Measurements from ENCODE around the gene AP3B1.
A peak's percentile ranks its signal among the peaks of the same experiment; 100 is the strongest.

The AP3B1 gene

DNA sequence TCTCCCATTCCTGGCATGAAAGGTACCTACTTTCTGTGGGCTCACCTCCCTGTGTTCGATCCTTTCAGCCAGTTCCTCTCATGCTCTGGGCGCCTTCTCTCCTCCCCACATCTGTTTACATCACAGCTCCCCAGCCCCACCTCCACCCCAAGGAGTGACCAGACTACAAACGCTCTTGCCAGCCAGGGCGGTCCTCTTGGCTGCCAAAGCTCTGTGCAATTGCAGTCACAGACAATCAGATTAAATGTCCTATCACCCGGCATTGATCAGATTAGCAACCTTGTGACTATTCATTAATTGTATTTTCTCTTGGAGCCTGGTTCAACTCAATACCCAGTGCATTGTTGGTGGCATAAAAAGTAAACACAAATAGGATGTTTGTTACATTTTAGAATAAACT is 307.2 kb downstream of the AP3B1 start:
- no peak for ATAC-seq
- Mint-ChIP-seq H3K36me3 (peaks cover 4% of the 10 kb centered on the region), H3K27ac (no peak overlapping the region), H3K9me3 (no peaks in the 10 kb centered on the region), H3K4me1 (no peaks in the 10 kb centered on the region), H3K4me3 (no peak overlapping the region), H3K27me3 (no peaks in the 10 kb centered on the region)

DNA sequence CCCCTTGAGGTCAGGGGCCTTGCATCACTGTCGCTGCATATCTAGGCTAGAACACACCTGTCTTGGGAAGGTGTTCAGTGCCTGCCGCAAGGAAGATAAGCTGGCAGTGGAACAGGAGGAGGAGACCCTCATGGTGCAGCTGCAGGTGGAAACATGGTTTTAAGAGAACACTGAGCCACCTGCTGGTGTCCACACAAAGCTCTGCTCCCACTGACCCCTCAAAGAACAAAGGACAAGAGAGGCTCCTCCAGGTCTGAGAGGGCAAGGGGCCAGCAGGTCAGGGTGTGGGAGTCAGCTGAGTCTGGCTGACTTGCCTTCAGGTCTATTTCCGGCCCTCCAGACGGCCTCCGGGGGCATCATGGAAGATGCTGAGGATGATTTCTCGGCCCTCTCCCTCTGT is 308.2 kb downstream of the AP3B1 start:
- no peaks in the 10 kb centered on the region for H3K27me3 Mint-ChIP-seq
- no peak for ATAC-seq
- no peaks in the 10 kb centered on the region for H3K9me3 Mint-ChIP-seq
- no peaks in the 10 kb centered on the region for H3K4me1 Mint-ChIP-seq
- H3K27ac Mint-ChIP-seq: no peak overlapping the region
- H3K36me3 Mint-ChIP-seq: peaks cover 4% of the 10 kb centered on the region
- H3K4me3 Mint-ChIP-seq: no peak overlapping the region

DNA sequence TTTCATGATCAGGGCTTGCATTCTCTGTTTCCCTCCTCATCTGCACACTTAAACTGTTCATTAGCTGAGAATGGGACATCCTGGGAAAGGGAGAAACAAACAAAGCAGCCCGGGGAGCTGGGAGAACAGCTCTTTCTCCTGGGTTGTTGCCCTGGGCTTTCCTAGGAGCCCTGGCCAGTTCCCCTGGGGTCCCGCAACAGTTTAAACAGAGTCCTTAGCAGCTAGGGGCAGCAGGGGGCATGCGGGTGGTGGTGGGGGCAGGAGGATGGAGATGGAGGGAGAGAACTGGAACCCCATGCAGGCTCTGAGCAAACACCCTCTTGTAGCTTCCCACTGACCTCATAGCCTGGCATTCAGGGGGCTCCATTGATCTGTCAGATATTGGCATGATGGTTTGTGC is 309.3 kb downstream of the AP3B1 start:
- no peaks in the 10 kb centered on the region for H3K4me1 Mint-ChIP-seq
- no peak overlapping the region for H3K27ac Mint-ChIP-seq
- ATAC-seq: no peak
- no peaks in the 10 kb centered on the region for H3K9me3 Mint-ChIP-seq
- no peaks in the 10 kb centered on the region for H3K36me3 Mint-ChIP-seq
- no peak overlapping the region for H3K4me3 Mint-ChIP-seq
- H3K27me3 Mint-ChIP-seq: peaks cover 8% of the 10 kb centered on the region

DNA sequence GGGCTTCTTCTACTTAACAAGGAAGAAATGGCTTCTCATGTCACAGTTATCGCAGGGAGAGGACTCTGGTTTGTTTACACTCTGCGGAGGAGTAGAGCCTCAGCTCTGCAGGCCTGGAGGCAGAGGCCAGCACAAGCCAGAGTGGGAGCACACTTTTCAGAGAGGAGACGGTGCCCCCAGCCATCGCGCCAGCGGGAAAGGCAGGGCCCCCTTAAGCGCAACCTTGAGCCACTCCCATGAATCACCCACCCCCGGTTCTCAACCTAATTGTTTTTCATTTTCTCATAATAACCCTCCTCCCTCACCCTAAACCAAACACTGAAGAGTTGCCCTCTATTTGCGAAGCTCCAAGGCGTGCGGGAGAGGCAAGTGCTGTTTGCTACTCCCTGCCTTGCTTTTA is 309.9 kb downstream of the AP3B1 start:
- no peak overlapping the region for H3K27ac Mint-ChIP-seq
- no peaks in the 10 kb centered on the region for H3K9me3 Mint-ChIP-seq
- H3K36me3 Mint-ChIP-seq: no peaks in the 10 kb centered on the region
- H3K4me1 Mint-ChIP-seq: no peaks in the 10 kb centered on the region
- no peak overlapping the region for H3K4me3 Mint-ChIP-seq
- no peak for ATAC-seq
- H3K27me3 Mint-ChIP-seq: peaks cover 14% of the 10 kb centered on the region

DNA sequence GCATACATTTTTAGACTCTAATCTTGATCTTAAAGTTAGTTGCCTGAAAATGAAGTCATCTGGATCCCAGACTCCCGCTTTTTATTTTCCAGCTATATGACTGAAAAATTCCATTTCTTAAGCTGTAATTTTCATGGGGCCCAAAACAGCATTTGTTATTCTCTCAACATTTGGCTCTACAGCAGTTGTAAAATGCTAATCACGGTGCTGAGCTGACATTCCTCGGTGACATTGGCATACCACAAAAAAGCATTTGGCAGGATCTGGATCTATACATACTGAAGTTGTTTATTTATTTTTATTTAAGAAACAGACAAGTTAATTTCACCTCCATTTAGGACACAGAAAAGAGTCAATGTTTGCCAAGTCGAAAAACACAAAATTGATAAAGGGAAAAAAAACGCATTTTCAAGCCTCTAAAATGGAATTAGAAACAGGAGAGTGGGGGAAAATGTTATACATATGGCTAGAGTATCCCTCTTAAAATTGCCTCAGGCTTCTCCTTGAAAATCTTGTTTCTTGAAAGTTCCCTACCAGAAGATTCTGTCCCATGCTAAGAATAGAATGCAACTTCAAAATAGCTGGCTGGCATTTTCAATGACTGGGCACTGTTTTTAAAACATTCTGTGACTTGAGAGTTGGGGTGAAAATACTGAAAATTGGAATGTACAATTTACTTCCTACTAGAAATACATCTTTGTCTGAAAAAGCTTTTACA is 310.9 kb downstream of the AP3B1 start:
- Mint-ChIP-seq H3K27ac (no peak overlapping the region), H3K4me3 (no peak overlapping the region), H3K27me3 (peaks cover 14% of the 10 kb centered on the region), H3K36me3 (no peaks in the 10 kb centered on the region), H3K9me3 (no peaks in the 10 kb centered on the region), H3K4me1 (no peaks in the 10 kb centered on the region)
- ATAC-seq: no peak

DNA sequence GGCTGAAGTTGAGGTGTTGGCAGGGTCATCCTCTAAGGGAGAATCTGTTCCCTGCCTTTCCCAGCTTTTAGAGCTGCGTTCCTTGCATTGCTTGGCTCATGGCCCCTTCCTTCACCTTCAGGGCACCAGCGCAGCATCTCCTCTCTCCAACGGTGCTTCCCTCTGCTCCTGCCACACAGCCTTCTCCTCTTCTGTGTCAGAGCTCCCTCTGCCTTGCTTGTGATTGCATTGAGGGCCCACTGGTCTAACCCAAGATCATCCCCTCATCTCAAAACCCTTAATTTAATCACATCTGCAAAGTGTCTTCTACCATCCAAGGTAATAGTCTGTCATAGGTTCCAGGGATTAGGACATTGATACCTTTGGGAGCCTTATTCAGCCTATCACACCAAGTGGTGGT is 312.7 kb downstream of the AP3B1 start:
- Mint-ChIP-seq H3K27ac (no peak overlapping the region), H3K4me3 (no peak overlapping the region), H3K9me3 (no peaks in the 10 kb centered on the region), H3K4me1 (no peaks in the 10 kb centered on the region), H3K36me3 (no peaks in the 10 kb centered on the region), H3K27me3 (peaks cover 27% of the 10 kb centered on the region)
- ATAC-seq: no peak

DNA sequence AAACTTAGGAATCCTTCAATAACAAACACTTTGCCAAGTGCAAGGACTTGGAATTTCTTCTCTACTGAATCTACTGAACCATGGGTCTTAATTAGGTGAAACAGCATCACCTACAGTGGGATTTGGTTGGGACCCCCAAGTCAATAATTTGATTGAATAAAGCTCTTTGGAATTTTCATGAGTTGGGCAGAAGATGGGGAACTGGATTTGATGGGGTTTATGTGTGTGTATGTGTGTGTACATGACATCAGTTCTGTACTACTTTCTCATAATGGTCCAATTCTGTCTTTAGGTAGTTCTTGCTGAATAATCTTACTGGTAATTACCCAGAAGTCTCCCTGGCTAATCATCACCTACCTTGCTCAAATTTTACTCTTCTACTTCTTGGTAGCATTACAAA is 319.9 kb downstream of the AP3B1 start:
- Mint-ChIP-seq H3K9me3 (no peaks in the 10 kb centered on the region), H3K36me3 (no peaks in the 10 kb centered on the region), H3K4me1 (peaks cover 16% of the 10 kb centered on the region), H3K27ac (no peak overlapping the region), H3K4me3 (no peak overlapping the region), H3K27me3 (peaks cover 56% of the 10 kb centered on the region)
- no peak for ATAC-seq

DNA sequence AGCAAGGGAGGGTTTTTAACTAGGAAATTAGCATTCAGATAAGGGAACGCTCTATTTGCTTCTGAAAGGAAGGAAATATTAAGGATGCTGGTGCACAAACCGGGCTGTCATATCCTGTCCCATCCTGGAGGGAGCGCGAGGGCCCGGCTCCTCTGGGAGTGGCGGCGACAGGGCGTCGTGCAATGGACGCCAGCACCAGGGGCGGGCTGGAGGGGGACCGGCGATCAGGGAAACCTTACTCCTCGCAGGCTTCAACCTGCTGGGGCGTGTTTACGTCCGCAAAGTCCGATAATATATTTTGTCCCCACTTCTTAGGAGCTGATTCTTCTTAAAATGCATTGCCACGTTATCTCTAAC is 321.3 kb downstream of the AP3B1 start:
- peak overlapping the region; percentile 61 for H3K4me3 Mint-ChIP-seq

DNA sequence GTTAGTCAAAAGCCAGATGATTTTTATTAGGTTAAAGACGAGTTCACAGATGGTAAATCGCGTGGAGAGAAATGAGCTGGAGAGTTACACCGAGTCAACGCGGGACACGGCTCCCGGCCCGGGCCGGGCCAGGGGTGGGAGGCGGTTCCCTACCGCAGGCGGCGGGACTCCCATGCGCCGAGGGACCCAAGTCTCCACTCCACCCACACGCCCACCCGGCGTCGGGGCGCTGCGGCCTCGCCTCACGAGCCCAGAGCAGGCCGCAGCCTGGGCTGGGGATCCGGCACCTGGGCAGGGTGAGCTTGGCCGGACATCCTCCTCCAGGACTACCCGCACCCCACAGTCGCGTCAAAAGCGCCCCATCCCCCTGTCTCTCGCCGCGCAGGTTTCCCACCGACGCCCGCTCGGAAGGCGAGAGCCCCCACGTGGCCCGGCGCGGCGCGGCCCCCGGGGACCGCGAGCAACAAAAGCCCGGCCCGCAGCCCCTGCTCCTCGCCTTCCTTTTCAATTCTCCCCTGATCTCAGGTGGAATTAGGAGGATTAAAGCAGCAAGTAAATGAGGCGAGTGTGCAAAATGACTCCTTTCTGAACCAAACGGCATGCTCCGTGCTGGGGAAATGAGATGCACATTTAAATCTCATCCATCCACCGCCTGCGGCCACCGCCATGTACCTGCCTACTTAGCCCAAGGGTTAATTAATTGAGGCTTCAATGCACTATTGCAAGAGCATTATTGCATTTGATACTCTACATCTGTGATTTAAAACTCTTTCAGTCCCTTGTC is 321.8 kb downstream of the AP3B1 start:
- Mint-ChIP-seq H3K27ac (no peak overlapping the region), H3K4me3 (peak overlapping the region; percentile 61), H3K4me1 (peaks cover 16% of the 10 kb centered on the region), H3K9me3 (no peaks in the 10 kb centered on the region), H3K27me3 (peaks cover 51% of the 10 kb centered on the region), H3K36me3 (no peaks in the 10 kb centered on the region)
- peak; percentile 64 for ATAC-seq

More for the DNA sequence above, 321.3 kb downstream of the AP3B1 start:
- Mint-ChIP-seq H3K9me3 (no peaks in the 10 kb centered on the region), H3K27ac (no peak overlapping the region), H3K36me3 (no peaks in the 10 kb centered on the region), H3K27me3 (peaks cover 56% of the 10 kb centered on the region), H3K4me1 (peaks cover 16% of the 10 kb centered on the region)
- no peak for ATAC-seq

DNA sequence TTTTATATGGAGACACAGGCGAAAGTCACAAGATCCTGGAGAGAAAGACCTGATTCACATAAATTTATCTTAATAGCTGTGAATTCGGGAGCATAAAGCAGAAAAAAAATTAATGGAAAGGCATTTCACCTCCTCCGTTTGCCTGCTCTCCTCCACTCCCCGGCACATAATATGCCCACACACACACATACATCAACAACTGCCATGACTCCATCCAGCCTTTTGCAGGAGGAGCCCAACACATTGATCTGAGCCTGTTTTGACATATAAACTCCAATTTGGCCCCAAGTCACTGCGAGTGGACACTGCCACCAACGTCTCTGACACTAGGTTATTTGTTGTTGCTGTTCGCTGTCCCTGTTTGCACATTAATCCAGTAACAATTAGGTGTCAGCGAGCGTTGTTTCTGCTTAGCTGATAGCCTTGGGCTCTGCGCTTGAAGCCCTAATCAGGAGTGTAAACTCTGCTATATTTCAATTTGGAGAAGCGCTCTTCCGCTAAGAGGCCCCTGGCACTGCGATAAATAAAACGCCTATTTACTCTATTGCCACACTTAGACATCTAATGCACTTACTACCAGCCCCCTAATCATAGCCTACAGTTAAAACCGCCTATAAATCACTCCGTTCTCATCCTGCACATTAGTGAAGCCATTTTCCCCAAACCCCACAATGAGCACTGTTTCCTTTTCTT is 322.6 kb downstream of the AP3B1 start:
- peak overlapping the region; percentile 56 for H3K4me3 Mint-ChIP-seq
- H3K27me3 Mint-ChIP-seq: peaks cover 43% of the 10 kb centered on the region
- ATAC-seq: no peak
- H3K36me3 Mint-ChIP-seq: no peaks in the 10 kb centered on the region
- no peaks in the 10 kb centered on the region for H3K9me3 Mint-ChIP-seq
- peaks cover 16% of the 10 kb centered on the region for H3K4me1 Mint-ChIP-seq
- H3K27ac Mint-ChIP-seq: no peak overlapping the region

DNA sequence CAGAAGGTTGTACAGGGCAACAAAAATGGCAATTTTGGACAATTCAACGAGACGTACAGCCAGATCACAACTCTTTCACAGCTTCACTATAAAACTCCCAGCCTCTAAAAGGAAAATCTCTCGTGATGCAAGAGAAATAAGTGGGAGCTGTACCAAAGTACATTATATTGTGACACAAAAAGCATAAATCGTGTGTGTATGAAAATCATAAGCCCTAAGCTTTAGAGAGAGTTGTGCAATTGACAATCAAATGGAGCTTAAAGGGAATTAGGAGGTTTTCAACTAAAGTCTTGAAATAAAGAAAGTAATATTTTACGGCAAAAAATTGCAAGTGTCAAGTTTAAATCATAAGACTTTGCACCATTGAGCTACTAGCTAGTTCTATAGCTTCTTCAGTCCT is 323.6 kb downstream of the AP3B1 start:
- Mint-ChIP-seq H3K36me3 (no peaks in the 10 kb centered on the region), H3K9me3 (peaks cover 3% of the 10 kb centered on the region), H3K27me3 (peaks cover 33% of the 10 kb centered on the region), H3K4me1 (peaks cover 16% of the 10 kb centered on the region), H3K4me3 (no peak overlapping the region), H3K27ac (no peak overlapping the region)
- ATAC-seq: no peak

DNA sequence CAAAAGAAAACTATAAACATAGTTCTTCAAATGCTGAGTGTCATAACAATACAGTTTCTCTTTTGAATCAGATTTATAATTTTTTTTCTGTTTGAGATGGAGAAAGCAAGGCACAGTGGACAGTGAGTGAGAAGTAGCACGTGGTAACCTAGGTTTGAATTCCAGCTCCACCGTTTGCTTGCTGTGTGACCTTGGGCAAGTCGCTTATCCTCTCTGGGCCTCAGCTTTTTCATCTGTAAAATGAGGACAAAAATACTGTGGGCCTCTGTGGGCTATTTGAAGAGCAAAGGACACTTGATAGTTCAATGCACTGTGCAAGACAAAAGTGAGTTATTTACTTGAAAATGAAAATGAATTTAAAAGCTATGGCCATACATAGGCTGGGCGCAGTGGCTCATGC is 330.7 kb downstream of the AP3B1 start:
- peaks cover 3% of the 10 kb centered on the region for H3K9me3 Mint-ChIP-seq
- no peak overlapping the region for H3K4me3 Mint-ChIP-seq
- no peak overlapping the region for H3K27ac Mint-ChIP-seq
- peaks cover 6% of the 10 kb centered on the region for H3K4me1 Mint-ChIP-seq
- peaks cover 33% of the 10 kb centered on the region for H3K27me3 Mint-ChIP-seq
- no peaks in the 10 kb centered on the region for H3K36me3 Mint-ChIP-seq
- no peak for ATAC-seq

DNA sequence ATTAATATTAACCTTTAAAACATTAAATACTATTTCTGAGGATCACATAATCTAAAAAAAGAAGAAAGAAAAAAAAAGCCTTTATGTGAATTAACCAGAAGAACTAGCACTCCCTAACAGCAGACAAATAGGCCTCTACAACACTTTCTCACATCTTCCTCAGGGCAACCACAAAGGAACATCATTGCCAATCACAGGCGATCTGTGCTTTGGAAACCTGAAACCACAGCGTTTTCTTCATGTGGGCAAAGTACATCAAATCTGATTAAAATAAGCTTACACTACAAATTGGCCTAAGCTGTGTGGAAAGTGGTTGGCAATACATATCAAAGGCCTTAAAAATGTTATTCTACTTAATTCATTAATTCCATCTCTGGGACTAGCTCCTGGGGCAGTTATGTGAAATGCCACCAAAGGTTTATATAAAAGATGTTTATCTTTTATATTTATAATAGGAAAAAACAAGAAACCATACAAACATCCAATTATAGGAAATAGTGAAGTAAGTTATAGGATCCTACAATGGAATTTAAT is 333.6 kb downstream of the AP3B1 start:
- no peak for ATAC-seq
- Mint-ChIP-seq H3K36me3 (no peaks in the 10 kb centered on the region), H3K4me3 (no peak overlapping the region), H3K27ac (no peak overlapping the region), H3K27me3 (peaks cover 56% of the 10 kb centered on the region), H3K4me1 (peaks cover 19% of the 10 kb centered on the region), H3K9me3 (no peaks in the 10 kb centered on the region)

DNA sequence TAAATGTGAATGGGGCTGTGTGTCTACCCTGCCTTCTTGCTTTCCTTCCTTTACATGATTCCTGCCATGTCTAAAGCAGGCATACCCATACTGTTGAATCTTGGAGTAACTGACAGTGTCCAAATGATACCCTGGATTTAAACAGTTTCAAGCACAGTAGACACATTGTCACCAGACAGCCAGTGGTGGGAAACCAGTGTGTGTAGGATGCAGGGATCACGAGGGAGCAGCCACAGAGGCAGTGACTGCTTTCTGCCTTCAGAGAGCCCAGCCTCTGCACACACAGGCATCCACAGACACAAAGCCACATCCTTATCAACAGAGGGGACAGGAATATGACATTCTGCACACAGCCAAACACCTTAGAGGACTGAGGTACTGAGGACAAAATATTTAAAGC is 334.2 kb downstream of the AP3B1 start:
- peaks cover 19% of the 10 kb centered on the region for H3K4me1 Mint-ChIP-seq
- no peak overlapping the region for H3K4me3 Mint-ChIP-seq

DNA sequence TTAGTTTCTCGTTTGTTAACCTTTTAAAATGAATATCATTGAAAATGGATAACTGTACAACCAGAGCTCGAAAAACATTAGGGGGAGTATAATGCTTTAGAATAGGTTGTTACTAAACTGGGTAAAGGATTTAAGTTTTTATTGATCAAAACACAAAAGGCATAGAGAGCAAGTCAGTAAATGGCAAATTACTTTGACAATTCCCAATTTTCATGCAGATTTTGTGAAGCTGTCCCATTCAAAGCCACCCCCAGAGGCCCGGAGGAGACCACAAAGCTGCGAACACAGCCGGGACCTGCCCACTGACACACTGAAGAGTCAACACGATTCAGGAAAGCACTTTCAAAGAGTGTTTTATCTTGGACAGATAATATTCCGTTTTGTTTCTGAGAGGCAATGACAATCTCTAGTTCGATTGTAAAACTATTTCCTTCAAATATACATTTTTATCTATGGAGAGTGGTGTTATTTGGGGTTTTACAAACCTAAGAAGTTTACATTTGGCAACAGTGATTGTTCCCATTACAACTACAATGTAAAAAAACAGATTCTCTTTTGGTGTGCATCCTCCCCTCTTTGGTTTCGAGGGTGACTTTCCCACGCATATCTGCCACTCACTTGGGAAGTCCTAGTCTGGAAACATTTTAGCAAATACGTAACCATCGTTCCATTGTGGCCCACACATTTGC is 335.7 kb downstream of the AP3B1 start:
- Mint-ChIP-seq H3K4me3 (no peak overlapping the region), H3K4me1 (peaks cover 19% of the 10 kb centered on the region), H3K27me3 (peaks cover 50% of the 10 kb centered on the region), H3K36me3 (no peaks in the 10 kb centered on the region), H3K27ac (peak overlapping the region; percentile 29), H3K9me3 (no peaks in the 10 kb centered on the region)
- no peak for ATAC-seq

More for the DNA sequence above, 334.2 kb downstream of the AP3B1 start:
- Mint-ChIP-seq H3K27me3 (peaks cover 56% of the 10 kb centered on the region), H3K9me3 (no peaks in the 10 kb centered on the region), H3K36me3 (no peaks in the 10 kb centered on the region), H3K27ac (no peak overlapping the region)
- no peak for ATAC-seq

Data from stimulated activated memory B cell treated with anti-CD40 and anti-IgM and Interleukin-4, amounts not matched to agents 10 μg/mL and 1 μg/mL and 100 μg/mL, for 72 hours (primary cell).